Measurements from ENCODE around the gene PCNX3.

DNA sequence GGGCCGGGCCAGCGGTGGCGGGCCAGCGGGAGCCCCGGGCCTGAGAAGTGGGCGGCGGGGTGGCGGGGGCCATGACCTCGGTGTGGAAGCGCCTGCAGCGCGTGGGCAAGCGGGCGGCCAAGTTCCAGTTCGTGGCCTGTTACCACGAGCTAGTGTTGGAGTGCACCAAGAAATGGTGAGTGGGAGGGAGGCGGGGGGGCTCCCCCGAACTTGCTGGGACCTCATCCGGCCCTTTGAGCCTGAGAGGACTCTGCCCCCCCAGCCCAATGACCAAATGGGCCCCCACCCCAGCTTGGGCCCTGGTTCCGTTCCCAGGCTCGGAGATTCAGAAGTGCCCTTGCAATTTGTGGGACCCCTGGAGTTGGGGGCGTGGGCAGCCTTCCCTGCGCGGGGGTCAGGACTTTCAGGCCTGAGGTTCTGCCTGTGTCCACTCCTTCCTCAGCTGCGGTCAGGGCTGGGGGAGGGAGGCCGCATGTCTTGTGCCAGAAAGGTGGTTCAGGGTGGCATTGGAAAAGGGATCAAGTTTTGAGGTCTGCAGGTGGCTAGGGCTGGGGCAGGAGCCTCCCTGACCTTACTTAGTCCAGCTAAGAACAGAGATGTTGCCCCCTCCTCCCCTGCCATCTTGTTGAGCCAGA is 39.2 kb upstream of the PCNX3 start:
- TF ChIP-seq CTCF (conservative IDR thresholded peaks at IDR 0.05 in 1 of 2, IDR thresholded peaks at IDR 0.05 in 1 of 2; ENCODE audit: low read depth in 1 of 2, low read length in 2 of 2) (no peak), EZH2 (IDR thresholded peaks at IDR 0.05; ENCODE audit: low read length, missing control alignments) (no peak)
